G401.6 (cell line): ENCODE results near the gene ZFP36.

Experiments used
- FAIRE-seq: peaks from 2 replicates; lab custom pipeline; 2012; peaks lifted over from hg19 to GRCh38; lab: Jason Lieb, UNC

The ZFP36 gene

DNA sequence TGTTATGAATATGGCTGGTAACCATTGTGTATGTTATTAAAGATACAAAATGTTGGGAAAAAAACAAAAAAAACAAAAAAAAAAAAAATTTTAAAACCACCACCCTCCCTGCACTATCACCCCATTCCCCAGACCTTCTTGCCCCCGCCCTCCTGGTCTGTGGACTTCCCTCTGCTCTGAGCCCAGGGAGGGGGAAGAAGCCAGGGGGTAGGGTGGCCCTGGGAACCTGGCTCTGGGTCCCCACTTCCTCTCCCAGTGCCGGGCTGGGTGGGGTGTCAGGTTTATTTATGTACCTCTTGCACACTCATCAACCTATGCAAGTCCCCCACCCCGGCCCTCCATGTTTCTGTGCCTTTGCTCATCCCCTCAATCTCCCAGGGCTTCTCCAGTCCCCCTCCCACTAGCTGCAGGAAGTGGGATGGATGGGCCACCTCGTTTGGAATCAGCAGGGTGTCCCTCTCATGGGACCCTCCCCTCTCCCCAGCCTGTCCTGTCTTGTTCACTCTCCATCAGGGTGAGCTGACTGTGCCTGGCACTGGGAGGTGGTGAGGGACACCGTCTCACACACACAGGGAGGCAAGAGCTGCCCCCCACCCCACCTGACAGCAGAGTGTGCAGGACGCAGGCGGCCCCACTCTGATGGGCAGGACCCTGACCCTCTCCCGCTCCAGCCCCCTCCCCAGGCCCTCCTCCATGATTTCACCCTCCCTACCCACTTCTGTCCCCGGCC, 21.6 kb upstream of the ZFP36 start:
- FAIRE-seq = no peak

DNA sequence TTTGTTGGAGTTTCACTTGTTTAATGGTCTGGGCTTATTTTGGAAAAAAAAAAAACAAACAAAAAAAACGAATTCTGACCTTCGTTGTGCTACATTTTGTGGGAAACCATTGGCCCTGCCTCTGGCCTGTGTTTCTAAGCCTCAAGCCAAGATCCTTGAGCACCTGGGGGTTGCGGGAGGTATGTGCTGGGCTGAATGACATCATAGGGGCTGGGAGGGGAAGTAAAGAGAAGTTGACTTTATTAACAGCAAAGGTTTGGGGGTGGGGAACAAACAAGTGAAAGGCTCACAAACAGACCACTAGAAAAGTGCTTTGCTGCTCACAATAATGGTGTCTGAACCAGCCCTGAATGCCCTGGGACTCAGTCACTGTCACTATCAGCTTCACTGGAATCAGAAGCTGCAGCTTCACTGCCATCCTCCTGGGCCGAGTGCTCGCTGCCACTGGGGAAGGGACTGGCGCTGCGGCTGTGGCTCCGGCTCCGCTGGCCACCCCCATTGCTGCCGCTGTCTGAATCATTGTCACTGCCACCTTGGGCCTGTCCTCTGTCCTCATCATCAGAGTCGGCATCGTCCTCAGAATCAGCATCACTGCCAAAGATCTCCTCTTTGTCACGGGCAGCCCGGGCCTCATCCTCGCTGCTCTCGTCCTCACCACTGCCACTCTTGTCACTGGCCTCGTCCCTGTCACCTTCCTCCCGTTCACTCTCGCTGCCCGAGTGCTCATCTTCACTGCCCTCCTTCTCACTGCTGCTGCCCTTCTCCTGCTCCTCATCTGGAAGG, 20.8 kb upstream of the ZFP36 start:
- no peak for FAIRE-seq

DNA sequence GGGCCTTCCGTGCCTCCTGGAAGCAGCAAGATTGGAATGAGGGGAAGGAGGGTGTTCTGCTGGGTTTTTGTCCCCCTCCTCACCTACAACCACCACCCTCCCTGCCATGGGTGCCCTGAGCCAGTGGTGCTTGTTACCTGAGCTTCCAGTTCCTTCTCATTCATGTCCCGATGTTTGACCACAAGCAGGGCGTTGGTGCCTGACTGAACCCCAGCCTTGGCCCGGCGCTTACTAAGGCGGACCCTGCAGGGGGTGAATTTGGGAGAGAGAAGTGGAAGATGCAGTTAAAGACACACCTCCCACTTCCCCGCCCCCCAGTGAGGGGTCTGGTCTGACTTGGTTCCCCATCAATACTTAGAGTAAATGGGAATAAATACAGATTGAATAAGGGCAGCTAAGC, 20.1 kb upstream of the ZFP36 start:
- no peak for FAIRE-seq

DNA sequence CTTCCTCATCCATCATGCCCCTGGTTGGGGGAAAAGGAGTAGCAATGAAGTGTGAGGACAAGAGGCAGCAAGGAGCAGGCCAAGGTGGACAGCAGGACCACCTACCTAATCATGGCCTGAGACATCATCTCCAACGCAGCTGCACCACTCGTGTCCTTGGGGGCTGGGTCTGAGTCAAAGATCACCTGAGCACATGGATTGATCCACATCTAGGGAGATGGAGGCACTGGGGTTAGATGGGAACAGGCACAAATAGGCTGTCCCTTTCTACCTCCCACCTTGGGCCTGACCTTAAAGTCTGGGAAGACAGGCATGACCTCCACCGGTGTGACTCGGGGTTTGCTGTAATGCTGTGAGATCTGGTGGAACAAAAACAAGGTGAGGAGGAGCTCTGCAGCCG, 18.0 kb upstream of the ZFP36 start:
- no peak for FAIRE-seq

DNA sequence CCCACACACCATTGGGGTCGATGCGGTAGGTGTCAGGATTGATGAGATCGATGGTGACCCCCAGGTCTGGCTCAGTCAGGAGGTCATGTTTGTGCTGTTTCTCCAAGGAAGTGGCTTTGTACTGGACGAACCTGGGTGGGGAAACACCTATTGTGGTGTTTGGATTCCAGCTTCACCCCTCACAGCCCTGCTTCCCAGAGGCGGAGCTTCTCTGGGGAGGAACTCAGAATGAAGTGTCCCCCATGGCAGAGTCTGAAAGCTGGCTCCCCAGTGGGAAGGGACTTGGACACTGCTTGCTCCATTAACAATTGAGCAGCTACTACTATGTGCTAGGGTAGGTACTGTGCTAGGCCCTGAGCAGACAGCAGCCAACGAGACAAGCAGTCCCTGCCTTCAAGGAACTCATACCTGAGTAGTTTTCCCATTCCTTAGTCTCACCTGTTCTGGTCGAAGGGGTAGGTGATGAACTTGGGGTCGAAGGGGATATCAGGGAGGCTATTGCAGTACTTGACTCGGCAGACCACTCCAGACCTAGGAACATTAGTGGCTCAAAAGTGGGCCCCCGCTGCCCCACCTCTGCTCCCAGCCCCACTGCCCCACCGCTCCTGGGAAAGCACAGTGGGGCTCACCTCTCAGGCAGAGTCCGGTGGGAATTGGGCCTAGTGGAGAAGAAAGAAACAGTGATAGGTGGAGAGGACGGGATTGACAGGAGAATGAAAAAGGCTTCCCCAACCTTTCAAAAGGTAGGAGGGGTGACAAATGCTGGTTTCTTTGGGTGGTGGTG, 16.8 kb upstream of the ZFP36 start:
- no peak for FAIRE-seq

DNA sequence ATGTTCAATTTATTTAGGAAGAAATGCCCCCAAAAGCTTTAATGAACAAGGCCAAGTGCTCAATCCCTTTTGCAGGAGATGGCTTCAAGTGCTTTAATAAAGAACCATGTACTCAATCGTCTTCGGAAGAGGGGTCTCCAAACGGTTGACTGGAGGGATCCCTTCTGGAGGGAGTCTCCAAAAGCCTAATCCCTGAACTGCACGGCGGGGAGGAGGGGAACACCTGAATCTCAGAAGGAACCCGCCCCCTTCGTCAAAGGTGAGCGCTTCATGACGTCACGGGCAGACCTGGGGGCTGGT, 16.2 kb upstream of the ZFP36 start:
- FAIRE-seq = no peak

DNA sequence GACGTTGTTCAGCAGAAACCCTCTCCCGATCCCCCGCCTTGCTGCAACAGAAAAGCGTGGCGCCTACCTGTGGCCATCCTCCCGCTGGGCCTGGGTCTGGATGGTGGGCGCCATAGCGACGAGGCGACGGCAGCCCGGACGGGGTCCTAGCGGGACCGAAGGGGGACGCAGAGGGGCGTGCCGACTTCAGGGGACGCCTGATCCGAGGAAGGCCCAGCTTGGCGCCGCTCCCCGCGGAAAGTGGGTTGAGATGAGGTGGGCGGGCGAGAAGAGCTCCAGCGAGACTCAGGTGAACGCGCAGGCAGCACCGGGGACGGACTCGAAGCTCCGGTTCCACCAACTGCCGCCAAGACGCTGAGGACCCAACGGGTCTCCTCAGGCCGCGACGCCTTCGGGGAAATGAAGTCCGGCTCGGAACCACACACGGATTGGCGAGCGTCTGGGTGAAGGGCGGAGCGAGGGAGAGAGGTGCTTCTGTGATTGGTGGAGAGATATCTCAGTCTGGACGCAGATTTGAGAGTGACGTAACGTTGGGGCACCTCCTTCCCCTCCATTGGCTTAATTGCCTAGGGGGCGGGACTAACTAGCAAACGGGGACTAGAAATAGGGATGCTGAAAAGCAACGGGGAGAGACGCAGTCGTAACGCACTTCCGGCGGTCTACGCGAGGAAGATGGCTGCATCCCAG, 15.8 kb upstream of the ZFP36 start, which contains the start of the genes MED29 and PAF1:
Gene MED29, plus strand, starts transcription at position 628 of the 687 bp plus-strand sequence. Its CDS starts 45 bp downstream, at position 673.
Gene PAF1, minus strand, starts transcription at position 356 of the 687 bp plus-strand sequence. Its CDS starts 242 bp downstream, at position 114.
- peak; percentile 99 for FAIRE-seq

DNA sequence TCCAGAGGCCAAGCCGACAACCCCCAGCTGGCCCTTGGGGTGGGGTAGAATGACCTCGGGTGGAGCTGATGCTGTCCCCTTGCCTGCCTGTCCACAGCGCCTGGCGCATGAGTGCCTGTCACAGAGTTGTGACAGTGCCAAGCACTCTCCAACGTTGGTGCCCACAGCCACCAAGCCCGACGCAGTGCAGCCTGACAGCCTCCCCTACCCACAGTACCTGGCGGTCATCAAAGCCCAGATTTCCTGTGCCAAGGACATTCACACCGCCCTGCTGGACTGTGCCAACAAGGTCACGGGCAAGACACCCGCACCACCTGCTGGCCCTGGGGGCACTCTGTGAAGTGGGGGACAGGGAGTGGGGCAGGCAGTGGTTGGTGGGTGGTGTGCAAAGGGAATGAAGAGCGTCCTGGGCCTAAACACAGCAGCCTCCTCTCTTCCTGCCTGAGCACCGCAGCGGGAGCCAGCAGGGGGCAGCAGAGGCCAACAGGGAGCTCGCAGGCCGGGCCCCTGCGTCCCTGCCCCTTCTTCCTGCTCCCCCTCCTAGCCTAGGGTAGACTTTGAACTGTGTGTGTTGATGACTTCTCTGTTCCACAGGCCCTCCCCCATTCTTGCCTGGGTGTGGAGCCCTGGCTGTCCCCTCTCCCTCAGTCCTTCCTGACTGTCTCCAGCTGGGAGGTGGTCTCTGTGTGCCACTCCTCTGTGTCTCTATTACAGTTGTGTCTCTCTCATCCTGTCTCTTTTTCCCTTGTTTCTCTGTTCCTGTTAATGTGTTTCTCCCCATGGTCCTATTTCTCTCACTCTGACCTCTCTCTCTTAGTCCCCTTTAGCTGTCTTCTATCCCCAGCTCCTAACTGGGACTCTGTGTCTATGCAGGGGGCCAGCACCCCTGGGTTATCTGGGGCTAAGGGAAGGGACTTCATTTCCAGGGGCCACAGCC, 9.0 kb upstream of the ZFP36 start:
- FAIRE-seq = no peak

DNA sequence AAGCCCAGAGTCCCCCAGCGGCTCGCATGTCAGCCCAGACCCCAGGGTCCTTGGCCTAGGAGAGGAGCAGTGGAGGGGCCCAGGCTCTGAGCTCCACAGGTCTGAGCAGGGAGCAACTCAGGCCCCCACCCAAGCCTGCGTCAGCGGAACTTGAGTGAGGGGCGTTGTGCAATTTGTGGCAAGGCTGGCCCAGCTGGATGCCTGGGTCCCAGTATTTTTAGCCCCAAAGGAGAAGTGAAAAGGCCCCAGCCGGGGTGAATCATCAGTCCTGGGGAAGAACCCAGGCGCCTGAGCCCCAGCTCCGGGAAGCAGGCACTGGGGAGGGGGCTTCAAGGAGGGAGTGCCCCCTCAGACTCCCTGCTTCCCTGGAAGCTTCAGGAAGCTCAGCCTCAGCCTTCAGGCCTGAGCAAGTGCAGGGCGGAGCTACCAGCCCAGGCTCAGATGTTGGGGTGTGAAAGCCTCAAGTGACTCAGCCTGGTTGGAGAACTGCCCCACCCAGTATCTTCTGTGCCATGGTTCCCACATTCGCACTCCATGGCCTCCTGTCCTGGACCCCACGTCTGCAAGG, 8.3 kb upstream of the ZFP36 start:
- FAIRE-seq = no peak

DNA sequence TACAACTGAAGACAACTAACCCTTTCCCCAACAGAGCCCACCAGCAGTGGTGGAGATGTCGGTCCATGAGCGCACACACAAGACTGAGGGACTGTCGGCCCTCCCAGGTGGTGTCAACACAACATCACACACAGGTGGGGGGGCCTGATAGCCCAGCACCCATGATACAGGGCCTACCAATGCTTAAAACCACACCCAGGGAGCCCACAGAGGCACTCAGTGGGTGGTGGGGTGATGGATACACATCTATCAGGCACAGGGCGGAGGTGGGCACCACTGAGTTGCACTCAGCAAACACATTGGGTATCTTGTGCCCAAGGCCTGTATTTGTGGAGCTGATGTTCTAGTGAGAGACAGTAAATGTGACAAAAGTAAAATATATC, 7.0 kb upstream of the ZFP36 start:
- no peak for FAIRE-seq

DNA sequence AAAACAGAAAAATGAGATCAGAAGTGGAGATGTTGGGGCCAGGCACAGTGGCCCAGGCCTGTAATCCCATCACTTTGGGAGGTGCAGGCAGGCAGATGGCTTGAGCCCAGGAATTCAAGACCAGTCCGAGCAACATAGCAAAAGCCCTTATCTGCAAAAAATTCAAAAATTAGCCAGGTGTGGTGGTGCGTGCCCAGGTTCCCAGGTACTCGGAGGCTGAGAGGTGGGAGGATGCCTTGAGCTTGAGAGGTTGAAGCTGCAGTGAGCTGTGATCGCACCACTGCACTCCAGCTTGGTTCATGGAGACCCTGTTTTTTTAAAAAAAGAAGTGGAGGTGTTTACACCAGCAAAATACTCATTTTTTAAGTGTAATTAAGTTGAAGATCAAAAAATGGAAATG, 6.6 kb upstream of the ZFP36 start:
- FAIRE-seq = no peak

DNA sequence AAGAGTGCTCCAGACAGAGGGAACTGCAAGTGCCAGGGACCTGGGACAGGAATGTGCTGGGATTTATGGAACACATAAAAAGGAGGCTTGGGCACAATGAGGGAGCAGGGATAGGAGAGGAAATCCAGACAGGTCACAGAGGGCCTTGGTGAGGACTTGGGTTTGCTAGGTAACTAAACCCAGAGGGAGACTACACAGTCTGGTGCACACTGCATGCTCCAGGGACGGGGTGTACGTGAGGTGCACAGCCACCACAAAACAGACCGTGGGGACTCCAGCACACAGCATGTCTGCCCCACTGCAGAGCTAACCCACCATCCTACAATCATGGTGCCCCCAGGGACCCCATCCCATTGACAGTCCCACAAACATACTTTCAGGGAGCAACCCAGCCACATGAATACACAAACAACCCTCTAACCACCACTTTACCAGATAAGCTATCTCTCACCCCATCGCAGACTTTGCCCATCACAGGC, 5.5 kb upstream of the ZFP36 start:
- no peak for FAIRE-seq

DNA sequence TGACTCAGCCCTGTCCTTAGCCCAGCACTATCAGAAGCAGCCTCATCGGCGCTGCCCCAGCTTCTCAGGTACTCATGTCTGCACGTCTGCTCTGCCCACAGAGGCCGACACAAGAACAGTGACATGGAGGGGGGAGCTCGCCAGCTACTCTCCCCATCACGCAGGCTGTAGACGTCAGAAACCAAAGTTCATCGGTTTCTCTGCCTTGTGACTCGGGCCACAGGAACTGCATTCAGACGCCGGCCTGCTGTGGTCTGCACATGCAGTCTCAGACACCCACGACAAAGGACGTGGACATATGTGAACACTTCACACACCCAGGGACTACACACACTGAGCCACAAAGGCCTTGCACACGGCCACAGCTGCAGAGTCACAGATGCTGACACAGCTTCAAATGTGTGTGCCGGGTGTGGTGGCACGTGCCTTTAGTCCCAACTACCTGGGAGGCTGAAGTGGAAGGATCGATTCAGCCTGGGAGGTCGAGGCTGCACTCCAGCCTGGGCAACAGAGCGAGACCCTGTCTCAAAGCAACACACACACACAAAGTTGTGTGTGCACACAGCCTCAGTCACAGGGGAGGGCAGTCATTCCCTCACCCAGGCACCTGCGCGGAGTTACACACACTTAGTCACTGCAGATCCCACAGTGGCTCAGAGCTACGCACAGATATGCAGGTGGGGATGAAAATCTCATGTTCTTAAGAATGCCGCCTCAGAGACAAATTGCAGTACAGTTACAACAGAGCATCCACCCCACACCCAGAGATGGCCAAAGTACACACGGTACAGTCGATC, 4.9 kb upstream of the ZFP36 start:
- FAIRE-seq = no peak

DNA sequence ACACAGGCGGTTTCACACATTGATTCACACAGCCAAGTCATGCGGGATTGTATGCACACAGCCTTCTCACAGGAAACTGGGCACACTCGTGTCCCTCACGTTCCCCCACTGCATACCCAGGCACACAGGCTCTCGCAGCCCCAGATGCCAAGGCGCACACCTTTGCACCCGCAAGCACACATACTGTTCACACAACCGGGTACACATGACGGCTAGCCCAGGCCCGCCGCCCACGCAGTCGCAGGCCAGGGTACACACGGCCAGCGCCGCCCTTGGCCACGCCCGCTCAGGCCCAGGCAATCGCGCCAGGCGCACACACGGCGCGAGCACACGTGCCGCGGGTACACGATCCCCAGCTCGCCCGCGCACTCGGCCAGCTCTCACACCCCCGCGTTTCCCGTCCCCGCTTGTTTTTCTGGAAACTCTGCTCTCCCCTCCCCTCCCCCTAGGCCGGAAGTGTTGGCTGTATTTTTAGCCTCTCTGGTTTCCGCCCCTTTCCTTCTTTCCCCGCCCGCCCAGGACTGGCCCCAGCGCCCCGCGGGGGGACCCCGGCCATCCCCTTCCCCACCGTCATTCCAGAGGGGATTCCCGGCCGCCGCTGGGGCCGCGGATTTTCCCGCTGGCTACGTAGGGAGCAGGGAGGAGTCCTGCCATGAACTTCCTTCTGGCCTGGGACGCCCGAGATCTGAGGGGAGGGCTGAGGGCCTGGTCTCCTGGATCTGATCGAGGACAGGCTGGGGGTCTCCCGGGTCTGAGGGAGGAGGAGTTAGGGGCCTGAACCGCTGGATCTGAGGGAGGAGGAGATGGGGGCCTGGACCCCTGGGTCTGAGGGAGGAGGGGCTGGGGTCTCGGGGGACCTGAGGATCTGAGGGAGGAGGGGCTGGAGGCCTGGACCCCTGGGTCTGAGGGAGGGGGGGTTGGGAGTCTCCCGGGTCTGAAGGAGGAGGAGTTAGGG, 4.0 kb upstream of the ZFP36 start:
- no peak for FAIRE-seq

DNA sequence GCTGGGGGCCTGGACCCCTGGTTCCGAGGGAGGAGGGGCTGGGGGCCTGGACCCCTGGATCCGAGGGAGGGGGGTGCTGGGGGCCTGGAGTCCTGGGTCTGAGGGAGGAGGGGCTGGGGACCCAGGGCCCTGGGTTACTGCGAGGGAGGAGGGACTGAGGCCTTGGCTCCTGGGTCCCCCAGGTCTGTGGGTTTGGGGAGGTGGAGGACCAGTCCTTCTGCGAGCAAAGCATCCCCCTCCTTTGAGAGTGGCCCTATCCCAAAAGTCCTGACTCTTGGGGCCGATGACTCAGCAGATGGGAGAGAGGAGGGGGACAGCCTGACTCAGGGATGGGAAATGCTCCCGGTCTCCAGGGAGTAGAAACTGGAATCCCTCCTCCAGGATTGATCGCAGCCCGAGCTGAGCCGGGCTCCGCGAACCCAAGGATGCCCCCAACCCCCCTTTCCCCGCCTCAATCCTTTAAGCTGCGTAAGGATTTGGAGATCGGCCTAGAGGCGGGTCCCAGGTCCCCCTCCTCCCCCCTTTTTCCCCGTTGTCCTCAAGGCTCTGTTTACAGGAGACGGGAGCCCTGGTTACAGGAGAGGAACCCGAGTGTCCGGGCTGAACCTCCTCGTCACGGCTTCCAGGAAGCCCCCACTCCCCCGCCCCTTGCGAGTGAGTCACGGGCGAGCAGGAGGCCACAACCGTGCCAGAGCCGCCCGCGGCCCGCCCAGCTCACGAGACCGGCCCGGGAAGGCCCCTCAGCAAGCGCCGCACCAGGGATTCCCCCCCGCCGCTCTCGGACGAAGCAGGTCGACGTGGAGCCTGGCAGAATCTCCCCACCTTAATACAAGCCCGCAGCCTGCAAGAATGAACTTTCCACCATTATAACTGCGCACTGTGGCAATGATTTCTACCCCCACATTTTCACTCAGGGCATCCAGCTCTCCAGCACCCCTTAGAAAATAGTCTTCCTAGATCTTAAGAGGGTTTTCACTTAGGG, 3.0 kb upstream of the ZFP36 start:
- FAIRE-seq = peak; percentile 81

DNA sequence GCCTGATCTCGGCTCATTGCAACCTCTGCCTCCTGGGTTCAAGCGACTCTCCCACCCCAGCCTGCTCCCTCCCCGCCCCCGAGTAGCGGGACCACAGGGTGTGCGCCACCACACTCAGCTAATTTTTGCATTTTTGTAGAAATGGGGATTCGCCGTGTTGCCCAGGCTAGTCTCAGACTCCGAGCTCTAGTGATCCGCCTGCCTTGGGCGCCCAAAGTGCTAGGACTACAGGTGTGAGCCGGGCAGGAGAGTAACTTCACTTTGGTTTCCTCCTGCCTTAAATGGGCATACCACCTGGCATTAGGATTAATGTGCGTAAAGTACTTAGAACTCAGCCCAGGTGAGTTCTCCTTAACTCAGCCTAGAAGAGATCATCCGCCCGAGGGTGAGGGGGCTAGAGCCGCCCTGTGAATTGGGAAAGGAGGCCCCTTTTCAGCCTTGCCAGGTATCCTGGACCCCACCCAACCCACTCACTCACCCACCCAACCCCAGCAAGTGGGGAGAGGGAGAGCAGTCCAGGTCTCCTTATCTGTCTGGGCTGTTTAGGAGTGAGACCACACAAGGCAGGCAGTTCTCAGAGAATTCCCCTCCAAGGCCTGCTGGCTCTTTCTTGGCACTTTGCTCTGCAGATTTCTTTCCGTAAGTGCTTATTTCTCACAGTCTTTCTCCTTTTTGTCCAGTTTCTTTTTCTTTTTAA, 1.2 kb upstream of the ZFP36 start:
- no peak for FAIRE-seq
